ENCODE results near the gene KCNIP4. TPM values are rescaled to one million over a fixed set of nuclear protein-coding genes. Genes with fewer than 3 reads are reported as not detected.

The KCNIP4 gene
- total and polyA plus RNA-seq, 10 donors, result not detected

GRCh38 chr4:20829617-20830357 is 1118.8 kb downstream of the KCNIP4 start:
- no peak overlapping the region for H3K4me3 ChIP-seq
- H3K4me1 ChIP-seq, result no peaks in the 10 kb centered on the region
- WGBS, 5 donors, result 63 to 93% (median 72%) methylated on average over 5 of the region's 5 CpGs
- no peaks in the 10 kb centered on the region for H3K27me3 ChIP-seq (replicated peaks in 1 of 7)
- TF ChIP-seq POLR2AphosphoS5 (IDR thresholded peaks at IDR 0.05), result no peak
- TF ChIP-seq CTCF (IDR thresholded peaks at IDR 0.05 in 8 of 11, conservative IDR thresholded peaks at IDR 0.05 in 3 of 11), result no peak
- no peak for DNase-seq
- intact Hi-C loops (cut with DNase I; ENCODE audit: low total_unique reads), result no loop called here
- H3K27ac ChIP-seq, result no peak overlapping the region
- H3K36me3 ChIP-seq, result no peaks in the 10 kb centered on the region
- no peaks in the 10 kb centered on the region for H3K9me3 ChIP-seq

GRCh38 chr4:20825505-20825904 is 1123.1 kb downstream of the KCNIP4 start:
- no peak for DNase-seq
- TF ChIP-seq POLR2A (IDR thresholded peaks at IDR 0.05) (no peak), CTCF (IDR thresholded peaks at IDR 0.05 in 8 of 11, conservative IDR thresholded peaks at IDR 0.05 in 3 of 11) (no peak), POLR2AphosphoS5 (IDR thresholded peaks at IDR 0.05) (no peak)
- WGBS, 5 donors, result 67 to 83% (median 75%) methylated on average over 3 of the region's 3 CpGs
- Histone ChIP-seq H3K36me3 (no peaks in the 10 kb centered on the region), H3K4me1 (no peaks in the 10 kb centered on the region), H3K27me3 (replicated peaks in 1 of 7) (no peaks in the 10 kb centered on the region), H3K27ac (no peak overlapping the region), H3K9me3 (no peaks in the 10 kb centered on the region), H3K4me3 (no peak overlapping the region)
- intact Hi-C loops (cut with DNase I; ENCODE audit: low total_unique reads), result no loop called here

- intact Hi-C loops (cut with DNase I; ENCODE audit: low total_unique reads), result no loop called here
- 83 to 94% (median 85%) methylated on average over 5 of the region's 5 CpGs for WGBS, 5 donors
- no peak for DNase-seq
- H3K9me3 ChIP-seq, result no peaks in the 10 kb centered on the region
- TF ChIP-seq CTCF (IDR thresholded peaks at IDR 0.05 in 8 of 11, conservative IDR thresholded peaks at IDR 0.05 in 3 of 11), result no peak
- TF ChIP-seq POLR2A (IDR thresholded peaks at IDR 0.05), result no peak
- TF ChIP-seq POLR2AphosphoS5 (IDR thresholded peaks at IDR 0.05), result no peak
- H3K27ac ChIP-seq, result no peak overlapping the region
- no peaks in the 10 kb centered on the region for H3K27me3 ChIP-seq (replicated peaks in 1 of 7)
- H3K36me3 ChIP-seq, result no peaks in the 10 kb centered on the region
- no peaks in the 10 kb centered on the region for H3K4me1 ChIP-seq
- H3K4me3 ChIP-seq, result no peak overlapping the region
These were observed 1132.3 kb downstream of the KCNIP4 start for GRCh38 chr4:20816287-20816686.

GRCh38 chr4:20813700-20814099 is 1134.9 kb downstream of the KCNIP4 start:
- Histone ChIP-seq H3K27me3 (replicated peaks in 1 of 7) (no peaks in the 10 kb centered on the region), H3K36me3 (no peaks in the 10 kb centered on the region), H3K27ac (no peak overlapping the region), H3K9me3 (no peaks in the 10 kb centered on the region), H3K4me1 (no peaks in the 10 kb centered on the region), H3K4me3 (no peak overlapping the region)
- DNase-seq, result no peak
- intact Hi-C loops (cut with DNase I; ENCODE audit: low total_unique reads), result no loop called here
- TF ChIP-seq POLR2A (IDR thresholded peaks at IDR 0.05), result no peak
- no peak for TF ChIP-seq POLR2AphosphoS5 (IDR thresholded peaks at IDR 0.05)
- TF ChIP-seq CTCF (IDR thresholded peaks at IDR 0.05 in 8 of 11, conservative IDR thresholded peaks at IDR 0.05 in 3 of 11), result no peak
- WGBS, 5 donors, result 49 to 92% (median 69%) methylated on average over 1 of the region's 1 CpG
